Activated T-helper 1 cell treated with anti-CD3 and anti-CD28 coated beads, Interleukin-2, amount 50 U/mL, for 16 hours (primary cell): ENCODE measurements around the gene ACAD9.
"Not testable (repeated sequence)": the region's sequence is repeated elsewhere in the genome, so short reads cannot be mapped to it uniquely, and the experiment has no call there.

ENCODE experiments used
- DNase-seq, 2 donors: peaks; one replicate each; pipeline ENCODE4 v3.0.0-alpha.2; 2020; ENCODE audit warnings: low read depth in 1 of 2, low spot score in 1 of 2

Gene ACAD9

GRCh38 chr3:128859630-128860029, 19.8 kb upstream of the ACAD9 start:
- DNase-seq, result no peak

GRCh38 chr3:128861491-128861890, 17.9 kb upstream of the ACAD9 start:
- DNase-seq, result no peak

- DNase-seq, result no peak
Observed at GRCh38 chr3:128863560-128863959, 15.9 kb upstream of the ACAD9 start.

- no peak for DNase-seq
Observed at GRCh38 chr3:128864351-128864811, 15.0 kb upstream of the ACAD9 start.

- not testable (repeated sequence) for DNase-seq
Observed at GRCh38 chr3:128864849-128865804, 14.3 kb upstream of the ACAD9 start.

- no peak for DNase-seq
Observed at GRCh38 chr3:128867200-128868125, 12.0 kb upstream of the ACAD9 start.

GRCh38 chr3:128870347-128870746, 9.1 kb upstream of the ACAD9 start:
- DNase-seq, result no peak

GRCh38 chr3:128872282-128872681, 7.1 kb upstream of the ACAD9 start:
- DNase-seq, result no peak

GRCh38 chr3:128872744-128873143, 6.7 kb upstream of the ACAD9 start:
- no peak for DNase-seq

GRCh38 chr3:128873244-128874022, 6.0 kb upstream of the ACAD9 start:
- no peak for DNase-seq

GRCh38 chr3:128874481-128875180, 4.8 kb upstream of the ACAD9 start:
- no peak for DNase-seq

GRCh38 chr3:128875556-128876120, 3.8 kb upstream of the ACAD9 start:
- peak; percentile 26 to 35 for DNase-seq

- no peak for DNase-seq
Observed at GRCh38 chr3:128878011-128878457, 1.4 kb upstream of the ACAD9 start.

GRCh38 chr3:128878556-128879124, 780 bp upstream of the ACAD9 start:
- DNase-seq, result no peak

GRCh38 chr3:128879991-128880390, 571 bp downstream of the ACAD9 start:
- no peak for DNase-seq

GRCh38 chr3:128880455-128880854, 1.0 kb downstream of the ACAD9 start:
- DNase-seq, result not testable (repeated sequence)

GRCh38 chr3:128881576-128881975, 2.2 kb downstream of the ACAD9 start:
- DNase-seq, result no peak

- no peak for DNase-seq
Observed at GRCh38 chr3:128882719-128883118, 3.3 kb downstream of the ACAD9 start.

GRCh38 chr3:128884992-128885391, 5.6 kb downstream of the ACAD9 start:
- no peak for DNase-seq
